RWPE2 (cell line): ENCODE measurements around the gene CEP104.

Source experiments
- ATAC-seq: fragments of 200-7000 bp; cut with Tn5 transposase; 3 replicates; pipeline ENCODE4 v1.9.1; 2021; ENCODE audit warnings: low read depth
- DNase-seq: peaks from one replicate; pipeline ENCODE4 v3.0.0-alpha.2; 2020; ENCODE audit warnings: low spot score
- H3K27ac ChIP-seq: fragments of 450-650 bp; 2 replicates; pipeline ENCODE4 v1.5.1; 2017; ENCODE audit warnings: mild to moderate bottlenecking; ENCODE audit not compliant: poor library complexity, severe bottlenecking
- H3K27me3 ChIP-seq: fragments of 250-450 bp; sonication (Bioruptor Pico); 2 replicates; pipeline ENCODE4 v1.5.1; 2021; ENCODE audit warnings: mild to moderate bottlenecking, moderate library complexity; ENCODE audit not compliant: insufficient read depth, poor library complexity, severe bottlenecking
- H3K36me3 ChIP-seq: fragments of 250-450 bp; sonication (Bioruptor Pico); 2 replicates; pipeline ENCODE4 v1.5.1; 2020; ENCODE audit warnings: low read depth, mild to moderate bottlenecking, moderate library complexity
- H3K4me1 ChIP-seq: fragments of 250-450 bp; sonication (Bioruptor Pico); 2 replicates; pipeline ENCODE4 v1.5.1; 2021; ENCODE audit warnings: mild to moderate bottlenecking, moderate library complexity; ENCODE audit not compliant: insufficient read depth, poor library complexity, severe bottlenecking
- H3K4me3 ChIP-seq: fragments of 250-450 bp; sonication (Bioruptor Pico); 2 replicates; pipeline ENCODE4 v1.5.1; 2021; ENCODE audit warnings: mild to moderate bottlenecking, moderate library complexity; ENCODE audit not compliant: severe bottlenecking
- H3K9me3 ChIP-seq: fragments of 250-450 bp; sonication (Bioruptor Pico); 2 replicates; pipeline ENCODE4 v1.5.1; 2021; ENCODE audit warnings: mild to moderate bottlenecking, moderate library complexity; ENCODE audit not compliant: severe bottlenecking
- TF ChIP-seq, protein P1 (sequence below): fragments of 450-650 bp; IDR thresholded peaks from one replicate; pipeline ENCODE4 v1.5.1; 2017; ENCODE audit warnings: mild to moderate bottlenecking, moderate library complexity; ENCODE audit not compliant: poor library complexity, severe bottlenecking

CEP104 gene

DNA sequence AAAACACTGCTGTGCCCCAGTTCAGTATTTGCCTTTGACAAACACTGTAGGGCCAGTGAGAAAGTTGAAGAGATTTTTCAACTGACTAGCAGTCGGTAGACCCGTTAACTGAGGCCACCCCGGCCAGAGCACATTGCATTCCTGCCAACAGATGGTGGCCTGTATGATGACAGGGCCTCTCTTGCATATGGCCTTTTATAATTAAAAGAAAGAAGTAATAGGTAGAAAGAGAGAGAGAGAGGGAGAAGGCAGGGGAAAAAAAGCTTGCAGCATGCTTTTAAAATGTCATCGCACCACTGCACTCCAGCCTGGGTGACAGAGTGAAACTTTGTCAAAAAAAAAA lies 47.8 kb upstream of the CEP104 start:
- TF ChIP-seq, protein P1, sequence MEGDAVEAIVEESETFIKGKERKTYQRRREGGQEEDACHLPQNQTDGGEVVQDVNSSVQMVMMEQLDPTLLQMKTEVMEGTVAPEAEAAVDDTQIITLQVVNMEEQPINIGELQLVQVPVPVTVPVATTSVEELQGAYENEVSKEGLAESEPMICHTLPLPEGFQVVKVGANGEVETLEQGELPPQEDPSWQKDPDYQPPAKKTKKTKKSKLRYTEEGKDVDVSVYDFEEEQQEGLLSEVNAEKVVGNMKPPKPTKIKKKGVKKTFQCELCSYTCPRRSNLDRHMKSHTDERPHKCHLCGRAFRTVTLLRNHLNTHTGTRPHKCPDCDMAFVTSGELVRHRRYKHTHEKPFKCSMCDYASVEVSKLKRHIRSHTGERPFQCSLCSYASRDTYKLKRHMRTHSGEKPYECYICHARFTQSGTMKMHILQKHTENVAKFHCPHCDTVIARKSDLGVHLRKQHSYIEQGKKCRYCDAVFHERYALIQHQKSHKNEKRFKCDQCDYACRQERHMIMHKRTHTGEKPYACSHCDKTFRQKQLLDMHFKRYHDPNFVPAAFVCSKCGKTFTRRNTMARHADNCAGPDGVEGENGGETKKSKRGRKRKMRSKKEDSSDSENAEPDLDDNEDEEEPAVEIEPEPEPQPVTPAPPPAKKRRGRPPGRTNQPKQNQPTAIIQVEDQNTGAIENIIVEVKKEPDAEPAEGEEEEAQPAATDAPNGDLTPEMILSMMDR: no peak

DNA sequence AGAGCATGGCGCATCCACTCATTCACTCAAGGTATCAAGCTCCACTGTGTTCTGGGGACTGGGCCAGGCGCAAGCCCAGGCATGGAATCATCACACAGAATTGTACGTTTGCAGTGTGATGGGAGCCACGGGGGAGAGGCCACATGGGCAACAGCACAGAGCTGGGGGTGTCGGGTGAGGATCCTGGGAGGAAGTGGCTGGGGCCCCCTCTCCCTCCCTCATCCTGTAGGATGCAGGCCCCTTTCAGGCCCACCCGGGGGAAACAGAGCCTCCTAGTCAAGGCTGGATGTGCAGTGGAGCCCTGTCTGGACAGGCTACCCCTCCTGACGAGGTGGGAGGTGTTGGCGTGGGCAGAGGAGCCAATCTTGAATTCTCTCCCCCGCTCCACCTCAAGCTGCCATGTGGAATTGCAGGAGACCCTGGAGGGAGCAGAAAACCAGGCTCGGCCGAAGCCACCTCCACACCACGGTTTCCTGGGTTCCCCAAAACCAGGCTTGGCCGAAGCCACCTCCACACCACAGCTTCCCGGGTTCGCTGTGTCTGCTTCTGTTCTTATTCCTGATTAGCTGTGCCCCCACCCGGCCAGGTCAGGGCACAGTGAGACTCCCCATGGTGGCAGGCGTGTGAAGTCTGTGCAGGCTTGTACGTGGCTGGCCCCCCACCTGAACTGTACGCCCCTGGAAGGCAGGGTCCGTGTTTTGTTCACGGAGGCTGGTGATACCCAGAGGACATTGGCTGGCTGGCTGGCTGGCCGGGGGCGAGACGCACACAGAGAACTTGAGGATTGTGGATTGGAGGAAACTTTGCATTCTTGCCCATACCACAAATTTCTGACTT lies 47.2 kb upstream of the CEP104 start:
- no peaks in the 10 kb centered on the region for H3K4me1 ChIP-seq

More for the DNA sequence above, 47.8 kb upstream of the CEP104 start:
- H3K4me1 ChIP-seq: no peaks in the 10 kb centered on the region
- H3K27ac ChIP-seq: no peak overlapping the region
- ATAC-seq (no peak), DNase-seq (peak; percentile 13)
- H3K27me3 ChIP-seq: no peaks in the 10 kb centered on the region
- no peaks in the 10 kb centered on the region for H3K36me3 ChIP-seq
- H3K4me3 ChIP-seq: no peak overlapping the region
- H3K9me3 ChIP-seq: no peaks in the 10 kb centered on the region

DNA sequence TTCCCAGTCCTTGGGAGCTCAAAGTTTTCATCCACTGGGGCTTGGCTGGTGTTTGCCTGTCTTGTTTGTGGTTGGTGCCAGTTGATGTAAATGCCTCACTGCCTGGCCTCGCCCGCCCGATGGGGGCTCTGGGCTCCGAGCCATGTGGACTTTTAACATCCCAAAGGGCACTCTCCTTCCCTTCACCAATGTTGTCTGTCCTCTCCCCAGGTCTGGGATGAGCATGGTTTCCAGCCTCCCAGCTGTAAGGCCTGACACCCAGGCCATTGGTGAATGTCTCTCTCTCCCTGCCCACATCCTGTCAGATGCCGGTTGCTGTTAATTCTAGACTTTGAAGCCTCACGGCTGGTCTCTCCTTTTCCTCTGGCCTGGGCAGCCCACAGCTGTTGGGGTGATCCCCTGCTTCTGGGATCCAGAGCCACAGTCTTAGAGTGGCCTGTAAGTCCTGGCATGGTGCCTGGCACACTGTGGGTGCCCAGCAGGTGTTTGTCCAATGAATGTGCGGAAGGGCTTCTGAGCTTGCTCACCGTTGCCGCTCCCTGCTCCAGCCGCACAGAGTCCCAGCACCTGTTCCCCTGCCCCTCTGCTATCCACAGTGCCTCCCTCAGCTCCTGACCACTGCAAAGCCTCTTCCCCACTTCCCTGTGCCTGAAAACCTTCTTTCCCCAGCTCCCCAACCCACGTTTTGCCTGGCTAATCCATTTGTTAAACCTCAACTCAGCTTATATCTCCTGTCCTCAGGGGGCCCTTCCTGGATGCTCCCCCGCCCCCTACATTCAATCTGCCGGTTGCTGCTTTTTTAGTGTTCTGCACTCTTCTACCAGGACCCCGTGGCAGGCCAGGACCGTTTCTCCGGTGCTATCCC lies 46.4 kb upstream of the CEP104 start:
- TF ChIP-seq, protein P1: no peak
- Histone ChIP-seq H3K36me3 (0 out of 2 replicates have a peak, but pooled peaks cover 4% of the 10 kb centered on the region), H3K4me1 (no peaks in the 10 kb centered on the region), H3K9me3 (peaks cover 8% of the 10 kb centered on the region), H3K27ac (no peak overlapping the region), H3K27me3 (no peaks in the 10 kb centered on the region), H3K4me3 (no peak overlapping the region)
- DNase-seq: peak; percentile 25
- no peak for ATAC-seq

More for the DNA sequence above, 47.2 kb upstream of the CEP104 start:
- TF ChIP-seq, protein P1: no peak
- H3K9me3 ChIP-seq: no peaks in the 10 kb centered on the region
- no peaks in the 10 kb centered on the region for H3K27me3 ChIP-seq
- DNase-seq (peak; percentile 39), ATAC-seq (no peak)
- H3K36me3 ChIP-seq: no peaks in the 10 kb centered on the region
- no peak overlapping the region for H3K27ac ChIP-seq
- H3K4me3 ChIP-seq: no peak overlapping the region

DNA sequence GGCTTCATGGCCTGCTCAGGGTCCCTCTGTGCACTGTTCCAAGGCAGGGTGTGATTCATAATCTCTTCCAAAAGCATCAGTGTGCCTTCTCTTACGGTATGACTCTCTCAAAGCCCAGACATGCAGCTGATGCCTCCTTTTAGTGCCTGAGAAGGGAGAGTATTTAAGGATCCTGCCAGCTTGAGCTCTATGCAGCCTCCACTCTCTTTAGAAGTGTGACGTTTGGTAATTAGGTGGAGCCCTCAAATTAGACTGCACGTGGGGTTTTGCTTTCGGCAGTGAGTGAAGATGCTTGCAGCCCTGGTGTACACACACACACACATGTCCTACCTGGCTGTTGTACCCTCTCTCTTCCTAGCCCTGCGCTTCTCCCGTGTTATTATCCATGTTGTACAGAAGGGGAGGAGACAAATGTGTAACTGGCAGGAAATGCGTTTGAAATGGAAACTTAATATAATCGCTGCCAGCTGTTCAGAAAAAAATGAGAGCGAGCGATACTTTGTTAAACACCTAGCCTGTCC lies 45.6 kb upstream of the CEP104 start:
- Histone ChIP-seq H3K27ac (no peak overlapping the region), H3K36me3 (0 out of 2 replicates have a peak, but pooled peaks cover 11% of the 10 kb centered on the region), H3K27me3 (no peaks in the 10 kb centered on the region), H3K4me1 (no peaks in the 10 kb centered on the region), H3K9me3 (peaks cover 15% of the 10 kb centered on the region), H3K4me3 (no peak overlapping the region)
- TF ChIP-seq, protein P1: no peak
- ATAC-seq (no peak), DNase-seq (no peak)
